ENCODE results near the gene MIPOL1.

The MIPOL1 gene

DNA sequence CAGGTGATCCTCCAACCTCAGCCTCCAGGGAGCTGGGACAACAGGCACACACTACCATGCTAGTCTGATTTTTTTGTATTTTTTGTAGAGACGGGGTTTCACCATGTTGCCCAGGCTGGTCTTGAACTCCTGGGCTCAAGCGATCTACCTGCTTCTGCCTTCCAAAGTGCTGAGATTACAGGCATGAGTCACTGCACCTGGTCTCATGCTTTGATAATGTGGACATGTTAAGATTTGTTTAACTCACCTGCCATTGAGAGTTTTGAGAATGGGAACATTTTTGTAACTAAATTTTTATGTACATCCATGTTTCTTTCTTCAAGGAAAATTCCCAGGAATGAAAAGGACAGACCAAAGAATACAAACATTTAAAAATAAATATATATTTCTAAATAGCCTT lies 121.2 kb downstream of the MIPOL1 start:
- no peaks in the 10 kb centered on the region for H3K27me3 ChIP-seq (ENCODE audit: insufficient read depth, low read length)
- TF ChIP-seq CTCF (IDR thresholded peaks at IDR 0.05; ENCODE audit: low read length) = no peak
- TF ChIP-seq EZH2 (IDR thresholded peaks at IDR 0.05; ENCODE audit: borderline replicate concordance, low read length) = no peak
- no peaks in the 10 kb centered on the region for H4K20me1 ChIP-seq (ENCODE audit: insufficient read depth, low read length)
- H3K4me2 ChIP-seq (ENCODE audit: low read length) = no peak overlapping the region
- no peaks in the 10 kb centered on the region for H3K4me1 ChIP-seq (ENCODE audit: insufficient read depth, low read length, severe bottlenecking)
- H3K4me3 ChIP-seq (ENCODE audit: low read depth, low read length, poor library complexity, severe bottlenecking) = no peak overlapping the region
- H3K79me2 ChIP-seq (ENCODE audit: insufficient read depth, low read length) = no peaks in the 10 kb centered on the region
- no peaks in the 10 kb centered on the region for H3K9me2 ChIP-seq (ENCODE audit: low read depth, low read length)
- H3K27ac ChIP-seq (ENCODE audit: low read depth, low read length, poor library complexity, severe bottlenecking) = no peak overlapping the region
- H3K36me3 ChIP-seq (ENCODE audit: insufficient read depth, low read length) = no peaks in the 10 kb centered on the region
- H3K9me3 ChIP-seq (ENCODE audit: low read length) = no peaks in the 10 kb centered on the region
- no peak overlapping the region for H2AFZ ChIP-seq (ENCODE audit: low read length)
- H3K9ac ChIP-seq (ENCODE audit: low read length) = no peak overlapping the region
- no peaks in the 10 kb centered on the region for H3F3A ChIP-seq (ENCODE audit: insufficient read depth, low read length)

DNA sequence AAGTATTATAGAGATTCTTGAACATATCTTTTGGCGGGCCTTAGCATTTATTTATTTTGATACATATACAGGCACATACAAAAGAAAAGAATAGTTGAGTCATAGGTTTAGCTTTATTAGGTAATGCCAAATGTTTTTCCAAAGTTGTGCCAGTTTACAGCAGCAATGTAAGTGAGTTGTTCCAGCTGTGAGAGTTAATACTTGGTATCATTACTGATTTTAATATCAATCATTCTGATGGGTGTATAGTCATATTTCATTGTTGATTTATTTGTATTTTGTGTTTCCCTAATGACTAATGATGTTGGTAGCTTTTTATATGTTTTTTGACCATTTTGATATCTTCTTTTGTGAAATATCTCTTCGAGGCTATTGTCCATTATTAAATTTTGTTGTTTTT lies 122.4 kb downstream of the MIPOL1 start:
- Histone ChIP-seq H3K79me2 (ENCODE audit: insufficient read depth, low read length) (no peaks in the 10 kb centered on the region), H3K27me3 (ENCODE audit: insufficient read depth, low read length) (no peaks in the 10 kb centered on the region), H3K9me3 (ENCODE audit: low read length) (no peaks in the 10 kb centered on the region), H2AFZ (ENCODE audit: low read length) (no peak overlapping the region), H3K4me2 (ENCODE audit: low read length) (no peak overlapping the region), H3K4me3 (ENCODE audit: low read depth, low read length, poor library complexity, severe bottlenecking) (no peak overlapping the region), H3F3A (ENCODE audit: insufficient read depth, low read length) (no peaks in the 10 kb centered on the region), H3K9ac (ENCODE audit: low read length) (no peak overlapping the region), H3K36me3 (ENCODE audit: insufficient read depth, low read length) (no peaks in the 10 kb centered on the region), H4K20me1 (ENCODE audit: insufficient read depth, low read length) (no peaks in the 10 kb centered on the region), H3K4me1 (ENCODE audit: insufficient read depth, low read length, severe bottlenecking) (no peaks in the 10 kb centered on the region), H3K27ac (ENCODE audit: low read depth, low read length, poor library complexity, severe bottlenecking) (no peak overlapping the region), H3K9me2 (ENCODE audit: low read depth, low read length) (no peaks in the 10 kb centered on the region)
- TF ChIP-seq EZH2 (IDR thresholded peaks at IDR 0.05; ENCODE audit: borderline replicate concordance, low read length) (no peak), CTCF (IDR thresholded peaks at IDR 0.05; ENCODE audit: low read length) (no peak)

GRCh38 chr14:37325332-37325731 lies 127.6 kb downstream of the MIPOL1 start:
- no peaks in the 10 kb centered on the region for H3K27me3 ChIP-seq (ENCODE audit: insufficient read depth, low read length)
- H2AFZ ChIP-seq (ENCODE audit: low read length) = no peak overlapping the region
- no peaks in the 10 kb centered on the region for H3K4me1 ChIP-seq (ENCODE audit: insufficient read depth, low read length, severe bottlenecking)
- no peak overlapping the region for H3K9ac ChIP-seq (ENCODE audit: low read length)
- no peaks in the 10 kb centered on the region for H3F3A ChIP-seq (ENCODE audit: insufficient read depth, low read length)
- H3K36me3 ChIP-seq (ENCODE audit: insufficient read depth, low read length) = no peaks in the 10 kb centered on the region
- no peaks in the 10 kb centered on the region for H3K9me2 ChIP-seq (ENCODE audit: low read depth, low read length)
- no peaks in the 10 kb centered on the region for H4K20me1 ChIP-seq (ENCODE audit: insufficient read depth, low read length)
- no peak overlapping the region for H3K4me2 ChIP-seq (ENCODE audit: low read length)
- H3K9me3 ChIP-seq (ENCODE audit: low read length) = no peaks in the 10 kb centered on the region
- H3K4me3 ChIP-seq (ENCODE audit: low read depth, low read length, poor library complexity, severe bottlenecking) = no peak overlapping the region
- no peak for TF ChIP-seq EZH2 (IDR thresholded peaks at IDR 0.05; ENCODE audit: borderline replicate concordance, low read length)
- no peak for TF ChIP-seq CTCF (IDR thresholded peaks at IDR 0.05; ENCODE audit: low read length)
- no peak overlapping the region for H3K27ac ChIP-seq (ENCODE audit: low read depth, low read length, poor library complexity, severe bottlenecking)
- H3K79me2 ChIP-seq (ENCODE audit: insufficient read depth, low read length) = no peaks in the 10 kb centered on the region
